OCI-LY1 (cell line): ENCODE data around the gene GPR176.

ENCODE experiments used
- CTCF ChIP-seq: fragments of 200-600 bp; sonication (generic), shearing (Covaris generic); IDR thresholded peaks from 2 replicates; pipeline ENCODE4 v1.5.1; 2017; ENCODE audit warnings: mild to moderate bottlenecking, antibody characterized with exemption, low read length, moderate library complexity, mixed read lengths
- EZH2 ChIP-seq: fragments of 200-600 bp; sonication (generic), shearing (Covaris generic); IDR thresholded peaks from 2 replicates; pipeline ENCODE4 v1.8.0; 2017; ENCODE audit warnings: borderline replicate concordance, mixed run types, mild to moderate bottlenecking, antibody characterized with exemption, low read length, moderate library complexity, mixed read lengths

DNA sequence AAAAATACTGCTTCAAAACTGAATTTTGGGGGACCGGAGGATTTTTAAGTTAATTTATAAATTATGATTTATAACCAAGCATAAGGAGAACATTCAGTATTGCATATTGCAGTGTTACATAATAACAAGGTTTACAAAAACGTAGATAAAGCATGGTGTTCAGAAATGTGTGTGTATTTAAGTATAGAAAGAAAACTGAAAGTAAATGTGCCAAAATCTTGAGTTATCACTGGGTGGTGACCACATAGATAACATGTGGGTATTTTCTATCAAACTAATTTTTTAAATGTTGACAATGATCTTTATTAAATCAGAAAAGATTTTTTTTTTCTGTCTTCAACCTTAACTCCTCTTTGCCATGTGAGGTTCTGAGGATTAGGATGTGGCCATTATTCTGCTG, 46.5 kb upstream of the GPR176 start:
- TF ChIP-seq CTCF, result no peak
- TF ChIP-seq EZH2, result no peak
